VCaP (cell line): ENCODE measurements around the gene KRTAP9-1.
"Not testable (repeated sequence)": the region's sequence is repeated elsewhere in the genome, so short reads cannot be mapped to it uniquely, and the experiment has no call there.

Experiments used
- H3K27ac ChIP-seq: fragments of 450-650 bp; 2 replicates; pipeline ENCODE4 v1.5.1; 2017
- CTCF ChIP-seq: fragments of 450-650 bp; conservative IDR thresholded peaks from 2 replicates; pipeline ENCODE4 v1.5.1; 2017; ENCODE audit warnings: mild to moderate bottlenecking, moderate library complexity

Gene KRTAP9-1, protein sequence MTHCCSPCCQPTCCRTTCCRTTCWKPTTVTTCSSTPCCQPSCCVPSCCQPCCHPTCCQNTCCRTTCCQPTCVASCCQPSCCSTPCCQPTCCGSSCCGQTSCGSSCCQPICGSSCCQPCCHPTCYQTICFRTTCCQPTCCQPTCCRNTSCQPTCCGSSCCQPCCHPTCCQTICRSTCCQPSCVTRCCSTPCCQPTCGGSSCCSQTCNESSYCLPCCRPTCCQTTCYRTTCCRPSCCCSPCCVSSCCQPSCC

GRCh38 chr17:41189837-41190318 is at the start of gene KRTAP9-1:
Gene KRTAP9-1 (plus strand): TSS chr17:41189887. CDS start chr17:41189887, 0 bp downstream.
- not testable (repeated sequence) for H3K27ac ChIP-seq

DNA sequence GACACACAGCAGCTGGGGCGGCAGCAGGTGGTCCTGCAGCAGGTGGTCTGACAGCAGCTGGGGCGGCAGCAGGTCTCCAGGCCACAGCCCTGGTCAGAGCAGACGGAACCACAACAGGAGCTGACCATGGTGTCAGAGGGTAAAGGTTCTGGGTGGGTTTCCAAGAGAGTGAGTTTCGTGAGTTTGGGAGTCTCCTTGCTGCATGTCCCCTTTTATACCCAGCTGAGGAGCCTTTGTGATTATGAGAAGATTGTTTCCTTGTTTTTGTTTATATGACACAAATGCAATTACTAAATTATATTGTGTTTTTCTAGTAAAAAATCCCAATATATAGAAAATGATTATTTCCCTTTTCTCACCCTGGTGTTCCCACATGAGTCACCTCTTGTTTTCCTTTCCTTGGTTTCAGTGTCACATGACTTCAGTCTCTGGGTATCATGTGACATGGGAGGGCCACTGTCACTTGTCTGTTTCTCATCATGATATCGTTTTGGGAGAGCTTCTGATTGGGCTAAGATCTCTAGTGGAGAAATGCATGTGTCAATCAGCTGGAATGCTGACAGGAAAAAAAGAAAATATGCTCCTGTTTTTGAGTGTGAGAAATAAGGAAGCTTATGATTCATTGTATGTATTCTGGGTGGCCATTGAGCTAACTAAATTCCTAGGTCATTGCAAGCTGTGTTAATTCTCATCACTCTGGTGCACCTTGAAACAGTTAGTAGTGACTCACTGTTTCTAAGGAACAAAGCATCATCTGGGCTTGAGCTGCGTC is 49.1 kb upstream of the KRTAP9-1 start, which contains the start of gene KRTAP4-6:
KRTAP4-6 (minus strand) TSS at position 185 of the 772 bp plus-strand sequence; CDS start at position 128, 57 bp downstream.
- no peak for TF ChIP-seq CTCF
- no peak within 1 kb of the TSS for H3K27ac ChIP-seq

- no peak for TF ChIP-seq CTCF
- no peak overlapping the region for H3K27ac ChIP-seq
Observed at GRCh38 chr17:41141361-41141760, 48.3 kb upstream of the KRTAP9-1 start.

- no peak for TF ChIP-seq CTCF
- no peak overlapping the region for H3K27ac ChIP-seq
Observed at GRCh38 chr17:41144846-41145245, 44.8 kb upstream of the KRTAP9-1 start.

- no peak overlapping the region for H3K27ac ChIP-seq
- no peak for TF ChIP-seq CTCF
Observed at GRCh38 chr17:41145261-41145660, 44.4 kb upstream of the KRTAP9-1 start.

GRCh38 chr17:41147531-41148204 is 42.0 kb upstream of the KRTAP9-1 start:
- no peak overlapping the region for H3K27ac ChIP-seq
- no peak for TF ChIP-seq CTCF

GRCh38 chr17:41148971-41149651 is 40.6 kb upstream of the KRTAP9-1 start:
- H3K27ac ChIP-seq: not testable (repeated sequence)

DNA sequence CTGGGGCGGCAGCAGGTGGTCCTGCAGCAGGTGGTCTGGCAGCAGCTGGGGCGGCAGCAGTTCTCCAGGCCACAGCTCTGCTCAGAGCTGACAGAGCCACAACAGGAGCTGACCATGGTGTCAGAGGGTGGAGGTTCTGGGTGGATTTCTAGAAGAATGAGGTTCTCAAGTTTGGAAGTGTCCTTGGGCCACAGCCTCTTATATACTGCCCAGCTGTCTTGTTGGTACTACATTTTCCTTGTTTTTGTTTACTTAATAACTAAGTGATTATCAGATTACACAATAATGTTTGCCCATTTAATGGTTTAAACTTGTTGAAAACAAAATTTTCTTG is 40.1 kb upstream of the KRTAP9-1 start, which contains the start of gene KRTAP4-5:
KRTAP4-5 (minus strand) TSS at position 174 of the 334 bp plus-strand sequence; CDS start at position 116, 58 bp downstream.
- no peak for TF ChIP-seq CTCF

More for the DNA sequence above, 40.1 kb upstream of the KRTAP9-1 start, which contains the start of gene KRTAP4-5:
- H3K27ac ChIP-seq: no peak within 1 kb of the TSS
